ENCODE data around the gene SH3RF3. TPM values are rescaled to one million over a fixed set of nuclear protein-coding genes. Genes with fewer than 3 reads are reported as not detected.

Gene SH3RF3
- total and polyA plus RNA-seq, 9 of the 15 experiments (the other 6 are each of a cell fraction or from before 2014, with no cell fraction given): 0.02 TPM; not detected in 8

DNA sequence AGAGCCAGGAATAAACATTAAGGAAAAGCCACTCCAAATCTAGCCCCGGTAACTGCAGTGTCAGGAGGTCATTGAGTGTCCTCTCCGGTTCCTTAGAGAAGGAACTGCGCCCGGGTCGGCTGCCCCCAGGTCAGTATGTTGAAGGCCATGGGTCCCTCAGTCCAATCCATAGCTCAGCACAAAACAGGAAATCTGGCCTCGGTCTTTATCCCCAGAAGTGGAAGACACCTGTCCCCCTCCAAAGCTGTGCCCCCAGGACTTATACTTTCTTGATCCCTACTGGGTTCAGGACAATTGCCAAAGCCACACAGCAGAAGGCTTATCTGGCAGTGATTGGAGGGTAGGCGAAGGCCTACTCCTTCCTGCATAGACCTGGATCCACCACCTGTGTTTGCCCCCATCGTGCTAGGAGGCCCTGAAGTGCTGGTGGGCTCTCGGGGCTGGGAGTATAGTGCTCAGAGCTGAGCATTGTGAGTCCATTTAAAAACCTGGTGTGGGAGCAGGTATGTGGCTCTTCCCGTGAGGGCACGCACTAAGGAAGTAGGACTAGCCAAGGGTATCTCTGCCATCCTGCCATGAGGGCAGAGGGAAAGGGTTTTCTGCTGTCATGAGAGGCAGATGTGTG, 306.2 kb downstream of the SH3RF3 start (continued):
- TF ChIP-seq, protein P1, sequence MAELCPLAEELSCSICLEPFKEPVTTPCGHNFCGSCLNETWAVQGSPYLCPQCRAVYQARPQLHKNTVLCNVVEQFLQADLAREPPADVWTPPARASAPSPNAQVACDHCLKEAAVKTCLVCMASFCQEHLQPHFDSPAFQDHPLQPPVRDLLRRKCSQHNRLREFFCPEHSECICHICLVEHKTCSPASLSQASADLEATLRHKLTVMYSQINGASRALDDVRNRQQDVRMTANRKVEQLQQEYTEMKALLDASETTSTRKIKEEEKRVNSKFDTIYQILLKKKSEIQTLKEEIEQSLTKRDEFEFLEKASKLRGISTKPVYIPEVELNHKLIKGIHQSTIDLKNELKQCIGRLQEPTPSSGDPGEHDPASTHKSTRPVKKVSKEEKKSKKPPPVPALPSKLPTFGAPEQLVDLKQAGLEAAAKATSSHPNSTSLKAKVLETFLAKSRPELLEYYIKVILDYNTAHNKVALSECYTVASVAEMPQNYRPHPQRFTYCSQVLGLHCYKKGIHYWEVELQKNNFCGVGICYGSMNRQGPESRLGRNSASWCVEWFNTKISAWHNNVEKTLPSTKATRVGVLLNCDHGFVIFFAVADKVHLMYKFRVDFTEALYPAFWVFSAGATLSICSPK (IDR thresholded peaks at IDR 0.05; ENCODE audit: borderline replicate concordance): no peak
- TF ChIP-seq EWSR1 (IDR thresholded peaks at IDR 0.05; ENCODE audit: borderline replicate concordance, low read depth, partially characterized antibody): no peak
- no peak for TF ChIP-seq NEUROD1 (IDR thresholded peaks at IDR 0.05; ENCODE audit: borderline replicate concordance, low read depth, low read length, partially characterized antibody)
- TF ChIP-seq ZNF197 (CRISPR knock-in tag; IDR thresholded peaks at IDR 0.05; ENCODE audit: low read depth): no peak
- TF ChIP-seq ZEB2 (IDR thresholded peaks at IDR 0.05): no peak
- no peak for TF ChIP-seq SMARCB1 (IDR thresholded peaks at IDR 0.05; ENCODE audit: insufficient read length, low read depth)
- TF ChIP-seq, protein P2, sequence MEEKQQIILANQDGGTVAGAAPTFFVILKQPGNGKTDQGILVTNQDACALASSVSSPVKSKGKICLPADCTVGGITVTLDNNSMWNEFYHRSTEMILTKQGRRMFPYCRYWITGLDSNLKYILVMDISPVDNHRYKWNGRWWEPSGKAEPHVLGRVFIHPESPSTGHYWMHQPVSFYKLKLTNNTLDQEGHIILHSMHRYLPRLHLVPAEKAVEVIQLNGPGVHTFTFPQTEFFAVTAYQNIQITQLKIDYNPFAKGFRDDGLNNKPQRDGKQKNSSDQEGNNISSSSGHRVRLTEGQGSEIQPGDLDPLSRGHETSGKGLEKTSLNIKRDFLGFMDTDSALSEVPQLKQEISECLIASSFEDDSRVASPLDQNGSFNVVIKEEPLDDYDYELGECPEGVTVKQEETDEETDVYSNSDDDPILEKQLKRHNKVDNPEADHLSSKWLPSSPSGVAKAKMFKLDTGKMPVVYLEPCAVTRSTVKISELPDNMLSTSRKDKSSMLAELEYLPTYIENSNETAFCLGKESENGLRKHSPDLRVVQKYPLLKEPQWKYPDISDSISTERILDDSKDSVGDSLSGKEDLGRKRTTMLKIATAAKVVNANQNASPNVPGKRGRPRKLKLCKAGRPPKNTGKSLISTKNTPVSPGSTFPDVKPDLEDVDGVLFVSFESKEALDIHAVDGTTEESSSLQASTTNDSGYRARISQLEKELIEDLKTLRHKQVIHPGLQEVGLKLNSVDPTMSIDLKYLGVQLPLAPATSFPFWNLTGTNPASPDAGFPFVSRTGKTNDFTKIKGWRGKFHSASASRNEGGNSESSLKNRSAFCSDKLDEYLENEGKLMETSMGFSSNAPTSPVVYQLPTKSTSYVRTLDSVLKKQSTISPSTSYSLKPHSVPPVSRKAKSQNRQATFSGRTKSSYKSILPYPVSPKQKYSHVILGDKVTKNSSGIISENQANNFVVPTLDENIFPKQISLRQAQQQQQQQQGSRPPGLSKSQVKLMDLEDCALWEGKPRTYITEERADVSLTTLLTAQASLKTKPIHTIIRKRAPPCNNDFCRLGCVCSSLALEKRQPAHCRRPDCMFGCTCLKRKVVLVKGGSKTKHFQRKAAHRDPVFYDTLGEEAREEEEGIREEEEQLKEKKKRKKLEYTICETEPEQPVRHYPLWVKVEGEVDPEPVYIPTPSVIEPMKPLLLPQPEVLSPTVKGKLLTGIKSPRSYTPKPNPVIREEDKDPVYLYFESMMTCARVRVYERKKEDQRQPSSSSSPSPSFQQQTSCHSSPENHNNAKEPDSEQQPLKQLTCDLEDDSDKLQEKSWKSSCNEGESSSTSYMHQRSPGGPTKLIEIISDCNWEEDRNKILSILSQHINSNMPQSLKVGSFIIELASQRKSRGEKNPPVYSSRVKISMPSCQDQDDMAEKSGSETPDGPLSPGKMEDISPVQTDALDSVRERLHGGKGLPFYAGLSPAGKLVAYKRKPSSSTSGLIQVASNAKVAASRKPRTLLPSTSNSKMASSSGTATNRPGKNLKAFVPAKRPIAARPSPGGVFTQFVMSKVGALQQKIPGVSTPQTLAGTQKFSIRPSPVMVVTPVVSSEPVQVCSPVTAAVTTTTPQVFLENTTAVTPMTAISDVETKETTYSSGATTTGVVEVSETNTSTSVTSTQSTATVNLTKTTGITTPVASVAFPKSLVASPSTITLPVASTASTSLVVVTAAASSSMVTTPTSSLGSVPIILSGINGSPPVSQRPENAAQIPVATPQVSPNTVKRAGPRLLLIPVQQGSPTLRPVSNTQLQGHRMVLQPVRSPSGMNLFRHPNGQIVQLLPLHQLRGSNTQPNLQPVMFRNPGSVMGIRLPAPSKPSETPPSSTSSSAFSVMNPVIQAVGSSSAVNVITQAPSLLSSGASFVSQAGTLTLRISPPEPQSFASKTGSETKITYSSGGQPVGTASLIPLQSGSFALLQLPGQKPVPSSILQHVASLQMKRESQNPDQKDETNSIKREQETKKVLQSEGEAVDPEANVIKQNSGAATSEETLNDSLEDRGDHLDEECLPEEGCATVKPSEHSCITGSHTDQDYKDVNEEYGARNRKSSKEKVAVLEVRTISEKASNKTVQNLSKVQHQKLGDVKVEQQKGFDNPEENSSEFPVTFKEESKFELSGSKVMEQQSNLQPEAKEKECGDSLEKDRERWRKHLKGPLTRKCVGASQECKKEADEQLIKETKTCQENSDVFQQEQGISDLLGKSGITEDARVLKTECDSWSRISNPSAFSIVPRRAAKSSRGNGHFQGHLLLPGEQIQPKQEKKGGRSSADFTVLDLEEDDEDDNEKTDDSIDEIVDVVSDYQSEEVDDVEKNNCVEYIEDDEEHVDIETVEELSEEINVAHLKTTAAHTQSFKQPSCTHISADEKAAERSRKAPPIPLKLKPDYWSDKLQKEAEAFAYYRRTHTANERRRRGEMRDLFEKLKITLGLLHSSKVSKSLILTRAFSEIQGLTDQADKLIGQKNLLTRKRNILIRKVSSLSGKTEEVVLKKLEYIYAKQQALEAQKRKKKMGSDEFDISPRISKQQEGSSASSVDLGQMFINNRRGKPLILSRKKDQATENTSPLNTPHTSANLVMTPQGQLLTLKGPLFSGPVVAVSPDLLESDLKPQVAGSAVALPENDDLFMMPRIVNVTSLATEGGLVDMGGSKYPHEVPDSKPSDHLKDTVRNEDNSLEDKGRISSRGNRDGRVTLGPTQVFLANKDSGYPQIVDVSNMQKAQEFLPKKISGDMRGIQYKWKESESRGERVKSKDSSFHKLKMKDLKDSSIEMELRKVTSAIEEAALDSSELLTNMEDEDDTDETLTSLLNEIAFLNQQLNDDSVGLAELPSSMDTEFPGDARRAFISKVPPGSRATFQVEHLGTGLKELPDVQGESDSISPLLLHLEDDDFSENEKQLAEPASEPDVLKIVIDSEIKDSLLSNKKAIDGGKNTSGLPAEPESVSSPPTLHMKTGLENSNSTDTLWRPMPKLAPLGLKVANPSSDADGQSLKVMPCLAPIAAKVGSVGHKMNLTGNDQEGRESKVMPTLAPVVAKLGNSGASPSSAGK (IDR thresholded peaks at IDR 0.05): no peak
- no peak for TF ChIP-seq L3MBTL2 (IDR thresholded peaks at IDR 0.05)
- TF ChIP-seq, protein P3, sequence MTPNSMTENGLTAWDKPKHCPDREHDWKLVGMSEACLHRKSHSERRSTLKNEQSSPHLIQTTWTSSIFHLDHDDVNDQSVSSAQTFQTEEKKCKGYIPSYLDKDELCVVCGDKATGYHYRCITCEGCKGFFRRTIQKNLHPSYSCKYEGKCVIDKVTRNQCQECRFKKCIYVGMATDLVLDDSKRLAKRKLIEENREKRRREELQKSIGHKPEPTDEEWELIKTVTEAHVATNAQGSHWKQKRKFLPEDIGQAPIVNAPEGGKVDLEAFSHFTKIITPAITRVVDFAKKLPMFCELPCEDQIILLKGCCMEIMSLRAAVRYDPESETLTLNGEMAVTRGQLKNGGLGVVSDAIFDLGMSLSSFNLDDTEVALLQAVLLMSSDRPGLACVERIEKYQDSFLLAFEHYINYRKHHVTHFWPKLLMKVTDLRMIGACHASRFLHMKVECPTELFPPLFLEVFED (CRISPR knock-in tag; conservative IDR thresholded peaks at IDR 0.05): no peak
- TF ChIP-seq TGIF2 (CRISPR knock-in tag; IDR thresholded peaks at IDR 0.05): no peak
- no peak for TF ChIP-seq ZNF764 (CRISPR knock-in tag; IDR thresholded peaks at IDR 0.05; ENCODE audit: low read depth)
